Glomerular visceral epithelial cell (primary cell): Measurements from ENCODE around the gene EFHC2.
A peak's percentile ranks its signal among the peaks of the same experiment; 100 is the strongest.
"Not testable (repeated sequence)": the region's sequence is repeated elsewhere in the genome, so short reads cannot be mapped to it uniquely, and the experiment has no call there.

Experiments used
- DNase-seq: peaks from one replicate; pipeline ENCODE4 v3.0.0-alpha.2; 2016; ENCODE audit errors: extremely low spot score

The EFHC2 gene

GRCh38 chrX:44299177-44299576 lies 44.3 kb downstream of the EFHC2 start:
- DNase-seq: no peak

GRCh38 chrX:44291468-44292092 lies 51.9 kb downstream of the EFHC2 start:
- no peak for DNase-seq

- DNase-seq: no peak
These were observed 52.8 kb downstream of the EFHC2 start for GRCh38 chrX:44290718-44291117.

- DNase-seq: no peak
These were observed 60.7 kb downstream of the EFHC2 start for GRCh38 chrX:44282753-44283152.

- no peak for DNase-seq
These were observed 63.4 kb downstream of the EFHC2 start for GRCh38 chrX:44280116-44280515.

- DNase-seq: no peak
These were observed 69.4 kb downstream of the EFHC2 start for GRCh38 chrX:44274096-44274495.

GRCh38 chrX:44267861-44268260 lies 75.6 kb downstream of the EFHC2 start:
- DNase-seq: no peak

GRCh38 chrX:44267116-44267515 lies 76.4 kb downstream of the EFHC2 start:
- DNase-seq: no peak

- no peak for DNase-seq
These were observed 77.9 kb downstream of the EFHC2 start for GRCh38 chrX:44265559-44265958.

GRCh38 chrX:44264936-44265335 lies 78.5 kb downstream of the EFHC2 start:
- no peak for DNase-seq

GRCh38 chrX:44261286-44261685 lies 82.2 kb downstream of the EFHC2 start:
- no peak for DNase-seq

- DNase-seq: no peak
These were observed 82.9 kb downstream of the EFHC2 start for GRCh38 chrX:44260609-44261008.

- not testable (repeated sequence) for DNase-seq
These were observed 87.7 kb downstream of the EFHC2 start for GRCh38 chrX:44255742-44256141.

GRCh38 chrX:44253575-44253942 lies 89.9 kb downstream of the EFHC2 start:
- no peak for DNase-seq

- DNase-seq: peak; percentile 8
These were observed 90.5 kb downstream of the EFHC2 start for GRCh38 chrX:44252688-44253574.

GRCh38 chrX:44247468-44247867 lies 96.0 kb downstream of the EFHC2 start:
- no peak for DNase-seq

- DNase-seq: no peak
These were observed 96.6 kb downstream of the EFHC2 start for GRCh38 chrX:44246826-44247225.

- DNase-seq: no peak
These were observed 97.7 kb downstream of the EFHC2 start for GRCh38 chrX:44245733-44246132.

- DNase-seq: peak; percentile 37
These were observed 99.5 kb downstream of the EFHC2 start for GRCh38 chrX:44244008-44244407.

GRCh38 chrX:44241546-44241945 lies 101.9 kb downstream of the EFHC2 start:
- no peak for DNase-seq

- DNase-seq: no peak
These were observed 103.4 kb downstream of the EFHC2 start for GRCh38 chrX:44240036-44240435.

GRCh38 chrX:44239036-44239435 lies 104.4 kb downstream of the EFHC2 start:
- no peak for DNase-seq

GRCh38 chrX:44235534-44235933 lies 107.9 kb downstream of the EFHC2 start:
- DNase-seq: no peak
